ENCODE results near the gene SLC25A33.

DNA sequence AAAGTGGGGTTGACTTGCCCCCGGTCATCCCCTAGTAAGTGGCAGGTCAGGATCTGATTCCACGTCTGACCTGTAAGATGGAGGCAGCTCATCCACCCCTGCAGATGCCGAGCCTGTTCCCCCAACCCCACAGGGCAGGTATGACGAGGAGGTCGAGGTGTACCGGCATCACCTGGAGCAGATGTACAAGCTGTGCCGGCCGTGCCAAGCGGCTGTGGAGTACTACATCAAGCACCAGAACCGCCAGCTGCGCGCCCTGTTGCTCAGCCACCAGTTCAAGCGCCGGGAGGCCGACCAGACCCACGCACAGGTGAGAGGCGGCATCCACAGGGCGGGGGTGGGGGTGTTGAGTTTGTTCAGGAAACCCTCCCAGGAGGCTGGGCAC lies 59.0 kb downstream of the SLC25A33 start:
- TF ChIP-seq ZSCAN16 (tag by site-specific recombination; IDR thresholded peaks at IDR 0.05) (no peak), ZNF549 (tag by site-specific recombination; IDR thresholded peaks at IDR 0.05) (no peak)
- TF ChIP-seq, protein P1, sequence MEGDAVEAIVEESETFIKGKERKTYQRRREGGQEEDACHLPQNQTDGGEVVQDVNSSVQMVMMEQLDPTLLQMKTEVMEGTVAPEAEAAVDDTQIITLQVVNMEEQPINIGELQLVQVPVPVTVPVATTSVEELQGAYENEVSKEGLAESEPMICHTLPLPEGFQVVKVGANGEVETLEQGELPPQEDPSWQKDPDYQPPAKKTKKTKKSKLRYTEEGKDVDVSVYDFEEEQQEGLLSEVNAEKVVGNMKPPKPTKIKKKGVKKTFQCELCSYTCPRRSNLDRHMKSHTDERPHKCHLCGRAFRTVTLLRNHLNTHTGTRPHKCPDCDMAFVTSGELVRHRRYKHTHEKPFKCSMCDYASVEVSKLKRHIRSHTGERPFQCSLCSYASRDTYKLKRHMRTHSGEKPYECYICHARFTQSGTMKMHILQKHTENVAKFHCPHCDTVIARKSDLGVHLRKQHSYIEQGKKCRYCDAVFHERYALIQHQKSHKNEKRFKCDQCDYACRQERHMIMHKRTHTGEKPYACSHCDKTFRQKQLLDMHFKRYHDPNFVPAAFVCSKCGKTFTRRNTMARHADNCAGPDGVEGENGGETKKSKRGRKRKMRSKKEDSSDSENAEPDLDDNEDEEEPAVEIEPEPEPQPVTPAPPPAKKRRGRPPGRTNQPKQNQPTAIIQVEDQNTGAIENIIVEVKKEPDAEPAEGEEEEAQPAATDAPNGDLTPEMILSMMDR (tag by site-specific recombination; IDR thresholded peaks at IDR 0.05): no peak

Data from HEK293 (cell line).